Upper lobe of left lung (tissue), 4 donors: ENCODE data around the gene PTPRK.

Source experiments
- CTCF ChIP-seq, 6 experiments: fragments of 450-650 bp in 4 of 6; fragments of 200-600 bp in 2 of 6; sonication (generic) in 2 of 6; IDR thresholded peaks; one replicate each; pipeline ENCODE4 v1.5.1; 2016 to 2019; ENCODE audit warnings: antibody characterized with exemption in 6 of 6
- POLR2A ChIP-seq, 4 donors: fragments of 450-650 bp; IDR thresholded peaks; one replicate each; pipeline ENCODE4 v1.5.1; 2016 to 2017; ENCODE audit warnings: antibody characterized with exemption in 4 of 4, mild to moderate bottlenecking in 2 of 4
- POLR2AphosphoS5 ChIP-seq, 2 donors: sonication (generic); formaldehyde crosslinking; IDR thresholded peaks; one replicate each; pipeline ENCODE4 v1.5.1; 2017; ENCODE audit warnings: antibody characterized with exemption in 2 of 2

- TF ChIP-seq CTCF (IDR thresholded peaks at IDR 0.05) (no peak), POLR2A (IDR thresholded peaks at IDR 0.05) (no peak), POLR2AphosphoS5 (IDR thresholded peaks at IDR 0.05) (no peak)
These were observed 40.4 kb downstream of the PTPRK start for GRCh38 chr6:128479991-128480390.
